ENCODE results near the gene PTPN6. TPM values are rescaled to one million over a fixed set of nuclear protein-coding genes. Genes with fewer than 3 reads are reported as not detected.
A peak's percentile ranks its signal among the peaks of the same experiment; 100 is the strongest.

The PTPN6 gene
- total and polyA plus RNA-seq, 4 donors = 38.2 to 222 (median 170) TPM

- 67 to 74% methylated on average over 32 of the region's 32 CpGs for WGBS, 2 donors
- Histone ChIP-seq H3K27me3 (ENCODE audit: control insufficient read depth in 3 of 3, insufficient read depth in 3 of 3, low read length in 2 of 3) (no peaks in the 10 kb centered on the region), H3K9me3 (ENCODE audit: control insufficient read depth in 4 of 4, insufficient read depth in 3 of 4, low read length in 3 of 4) (no peaks in the 10 kb centered on the region), H3K36me3 (ENCODE audit: control insufficient read depth in 4 of 4, insufficient read depth in 4 of 4, low read length in 4 of 4) (peaks cover 6 to 33% (median 23%) of the 10 kb centered on the region in 4 donors), H3K9ac (ENCODE audit: insufficient read depth in 1 of 2, low read length in 2 of 2) (peak overlapping the region in 1 of 2 donors; percentile 77), H3K4me3 (peak overlapping the region; percentile 50), H3K4me1 (ENCODE audit: control insufficient read depth in 5 of 5, insufficient read depth in 5 of 5, low read length in 5 of 5) (peaks cover 0 to 25% (median 16%) of the 10 kb centered on the region in 5 donors), H3K27ac (ENCODE audit: low read depth in 1 of 2, low read length in 1 of 2) (peak overlapping the region in 1 of 2 donors; percentile 92)
- peak; percentile 63 to 84 (median 83) for DNase-seq
- TF ChIP-seq CTCF (IDR thresholded peaks at IDR 0.05; ENCODE audit: control extremely low read depth, extremely low read depth) = no peak
- peak; percentile 56 for ATAC-seq (ENCODE audit: insufficient read depth, low FRiP score)
These were observed 12.0 kb downstream of the PTPN6 start for GRCh38 chr12:6963016-6963731.

GRCh38 chr12:6963791-6964413 lies 12.7 kb downstream of the PTPN6 start:
- peak overlapping the region in 1 of 2 donors; percentile 51 for H3K9ac ChIP-seq (ENCODE audit: insufficient read depth in 1 of 2, low read length in 2 of 2)
- H3K27ac ChIP-seq (ENCODE audit: low read depth in 1 of 2, low read length in 1 of 2) = peak overlapping the region in 1 of 2 donors; percentile 61

GRCh38 chr12:6964605-6965025 lies 13.5 kb downstream of the PTPN6 start:
- TF ChIP-seq CTCF (IDR thresholded peaks at IDR 0.05; ENCODE audit: control extremely low read depth, extremely low read depth) = no peak
- DNase-seq (no peak), ATAC-seq (ENCODE audit: insufficient read depth, low FRiP score) (no peak)
- no peaks in the 10 kb centered on the region for H3K9me3 ChIP-seq (ENCODE audit: control insufficient read depth in 4 of 4, insufficient read depth in 3 of 4, low read length in 3 of 4)
- H3K9ac ChIP-seq (ENCODE audit: insufficient read depth in 1 of 2, low read length in 2 of 2) = peak overlapping the region in 1 of 2 donors; percentile 37
- H3K36me3 ChIP-seq (ENCODE audit: control insufficient read depth in 4 of 4, insufficient read depth in 4 of 4, low read length in 4 of 4) = peaks cover 8 to 38% (median 34%) of the 10 kb centered on the region in 4 donors
- no peaks in the 10 kb centered on the region for H3K27me3 ChIP-seq (ENCODE audit: control insufficient read depth in 3 of 3, insufficient read depth in 3 of 3, low read length in 2 of 3)
- H3K27ac ChIP-seq (ENCODE audit: low read depth in 1 of 2, low read length in 1 of 2) = peak overlapping the region in 1 of 2 donors; percentile 87
- H3K4me1 ChIP-seq (ENCODE audit: control insufficient read depth in 5 of 5, insufficient read depth in 5 of 5, low read length in 5 of 5) = peaks cover 7 to 34% (median 21%) of the 10 kb centered on the region in 5 donors
- 63 to 75% methylated on average over 8 of the region's 8 CpGs for WGBS, 2 donors
- H3K4me3 ChIP-seq = no peak overlapping the region

More at GRCh38 chr12:6963791-6964413, 12.7 kb downstream of the PTPN6 start:
- Histone ChIP-seq H3K9me3 (ENCODE audit: control insufficient read depth in 4 of 4, insufficient read depth in 3 of 4, low read length in 3 of 4) (no peaks in the 10 kb centered on the region), H3K4me3 (peak overlapping the region; percentile 43), H3K36me3 (ENCODE audit: control insufficient read depth in 4 of 4, insufficient read depth in 4 of 4, low read length in 4 of 4) (peaks cover 8 to 38% (median 30%) of the 10 kb centered on the region in 4 donors), H3K27me3 (ENCODE audit: control insufficient read depth in 3 of 3, insufficient read depth in 3 of 3, low read length in 2 of 3) (no peaks in the 10 kb centered on the region), H3K4me1 (ENCODE audit: control insufficient read depth in 5 of 5, insufficient read depth in 5 of 5, low read length in 5 of 5) (peaks cover 1 to 27% (median 17%) of the 10 kb centered on the region in 5 donors)
- DNase-seq (peak in 1 of 3 donors; percentile 39), ATAC-seq (ENCODE audit: insufficient read depth, low FRiP score) (no peak)
- TF ChIP-seq CTCF (IDR thresholded peaks at IDR 0.05; ENCODE audit: control extremely low read depth, extremely low read depth) = no peak
- 52 to 65% methylated on average over 17 of the region's 17 CpGs for WGBS, 2 donors
